Lower leg skin (tissue), 4 donors: ENCODE results near the gene BEAN1. TPM values are rescaled to one million over a fixed set of nuclear protein-coding genes. Genes with fewer than 3 reads are reported as not detected.
"Not testable (repeated sequence)": the region's sequence is repeated elsewhere in the genome, so short reads cannot be mapped to it uniquely, and the experiment has no call there.

ENCODE experiments used
- DNase-seq, 2 donors: peaks; one replicate each; pipeline ENCODE4 v3.0.0-alpha.2; 2019; ENCODE audit warnings: low spot score in 2 of 2
- H3K4me3 ChIP-seq: fragments of 200-600 bp; sonication (generic); 2 replicates; pipeline ENCODE4 v1.5.1; 2017; ENCODE audit warnings: mild to moderate bottlenecking, low read depth; ENCODE audit not compliant: poor library complexity, severe bottlenecking
- POLR2A ChIP-seq, 2 donors: fragments of 450-650 bp; IDR thresholded peaks; one replicate each; pipeline ENCODE4 v1.6.1; 2016 to 2017; ENCODE audit warnings: antibody characterized with exemption in 2 of 2, mild to moderate bottlenecking in 1 of 2, moderate library complexity in 1 of 2
- WGBS, 2 donors: methylation state at CpG; one replicate each; pipeline ENCODE4 v1.1.5; 2018; 5-methylcytosine and 5-hydroxymethylcytosine counted together
- intact Hi-C: fragments of 100-400 bp; cut with DNase I; formaldehyde crosslinking; loops from one replicate; pipeline ENCODE4 v1.15.0; 2023; ENCODE audit warnings: low total_unique reads
- total RNA-seq, 4 donors: library from RNA; depleted of rRNA; stranded (reverse); fragments of >200 nt; gene quantifications; one replicate each; pipeline ENCODE4 v1.1.0, GENCODE V29; 2016
- TF ChIP-seq, protein P1 (sequence below), 3 donors: fragments of 450-650 bp; IDR thresholded peaks; one replicate each; pipeline ENCODE4 v1.5.1; 2016; ENCODE audit warnings: antibody characterized with exemption in 3 of 3, mild to moderate bottlenecking in 3 of 3, moderate library complexity in 2 of 3

BEAN1 gene
- total RNA-seq, 4 donors from 2014 or later = 0.72 to 3.9 (median 2.9) TPM; not detected in 1

GRCh38 chr16:66511602-66512271, 84.6 kb downstream of the BEAN1 start:
- DNase-seq = peak in 1 of 2 donors; percentile 88
- WGBS, 2 donors = 24 to 32% methylated on average over 11 to 13 of the region's 13 CpGs

DNA sequence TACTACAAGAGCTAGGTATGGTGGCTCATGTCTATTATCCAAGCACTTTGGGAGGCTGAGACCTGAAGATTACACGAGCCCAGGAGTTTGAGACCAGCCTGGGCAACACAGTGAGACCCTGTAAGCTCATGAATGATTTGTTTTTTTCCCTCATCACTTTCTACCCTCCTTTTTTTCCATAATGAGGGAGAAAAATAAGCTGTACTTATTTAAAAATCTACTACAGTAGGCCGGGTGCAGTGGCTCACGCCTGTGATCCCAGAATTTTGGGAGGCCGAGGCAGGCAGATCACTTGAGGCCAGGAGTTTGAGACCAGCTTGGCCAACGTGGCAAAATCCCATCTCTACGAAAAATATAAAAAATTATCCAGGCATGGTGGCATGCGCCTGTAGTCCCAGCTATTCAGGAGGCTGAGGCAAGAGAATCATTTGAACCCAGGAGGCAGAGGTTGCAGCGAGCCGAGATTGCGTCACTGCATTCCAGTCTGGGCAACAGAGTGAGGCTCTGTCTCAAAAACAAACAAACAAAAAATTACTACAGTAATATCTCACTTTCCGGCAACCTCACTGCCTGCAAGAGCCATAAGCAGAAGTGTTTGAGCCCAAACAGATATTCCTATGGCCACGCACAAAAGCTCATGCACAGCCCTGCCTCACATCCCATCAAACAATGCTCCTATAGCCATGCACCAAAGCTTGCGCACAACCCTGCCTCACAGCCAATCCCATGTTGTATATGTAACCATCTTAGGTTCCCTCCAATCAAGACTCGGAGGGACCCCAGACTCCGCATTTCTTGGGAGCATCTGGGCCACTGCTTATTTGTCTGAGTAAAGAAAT, 85.4 kb downstream of the BEAN1 start:
- H3K4me3 ChIP-seq = no peak overlapping the region
- TF ChIP-seq POLR2A (IDR thresholded peaks at IDR 0.05) = no peak
- TF ChIP-seq, protein P1, sequence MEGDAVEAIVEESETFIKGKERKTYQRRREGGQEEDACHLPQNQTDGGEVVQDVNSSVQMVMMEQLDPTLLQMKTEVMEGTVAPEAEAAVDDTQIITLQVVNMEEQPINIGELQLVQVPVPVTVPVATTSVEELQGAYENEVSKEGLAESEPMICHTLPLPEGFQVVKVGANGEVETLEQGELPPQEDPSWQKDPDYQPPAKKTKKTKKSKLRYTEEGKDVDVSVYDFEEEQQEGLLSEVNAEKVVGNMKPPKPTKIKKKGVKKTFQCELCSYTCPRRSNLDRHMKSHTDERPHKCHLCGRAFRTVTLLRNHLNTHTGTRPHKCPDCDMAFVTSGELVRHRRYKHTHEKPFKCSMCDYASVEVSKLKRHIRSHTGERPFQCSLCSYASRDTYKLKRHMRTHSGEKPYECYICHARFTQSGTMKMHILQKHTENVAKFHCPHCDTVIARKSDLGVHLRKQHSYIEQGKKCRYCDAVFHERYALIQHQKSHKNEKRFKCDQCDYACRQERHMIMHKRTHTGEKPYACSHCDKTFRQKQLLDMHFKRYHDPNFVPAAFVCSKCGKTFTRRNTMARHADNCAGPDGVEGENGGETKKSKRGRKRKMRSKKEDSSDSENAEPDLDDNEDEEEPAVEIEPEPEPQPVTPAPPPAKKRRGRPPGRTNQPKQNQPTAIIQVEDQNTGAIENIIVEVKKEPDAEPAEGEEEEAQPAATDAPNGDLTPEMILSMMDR (IDR thresholded peaks at IDR 0.05) = no peak
- intact Hi-C loops = no loop called here
- 67 to 68% methylated on average over 15 of the region's 15 CpGs for WGBS, 2 donors
- peak in 1 of 2 donors; percentile 87 for DNase-seq

More at GRCh38 chr16:66511602-66512271, 84.6 kb downstream of the BEAN1 start:
- TF ChIP-seq POLR2A (IDR thresholded peaks at IDR 0.05) = no peak
- TF ChIP-seq, protein P1 (IDR thresholded peaks at IDR 0.05) = no peak
- H3K4me3 ChIP-seq = no peak overlapping the region
- intact Hi-C loops = no loop called here

- H3K4me3 ChIP-seq = no peak overlapping the region
- intact Hi-C loops = no loop called here
- peak in 1 of 2 donors; percentile 81 for DNase-seq
- WGBS, 2 donors = 78% methylated on average over 7 to 8 of the region's 8 CpGs
- TF ChIP-seq, protein P1 (IDR thresholded peaks at IDR 0.05) = no peak
- TF ChIP-seq POLR2A (IDR thresholded peaks at IDR 0.05) = no peak
Observed at GRCh38 chr16:66513111-66513723, 86.1 kb downstream of the BEAN1 start.

- intact Hi-C loops, H3K4me3 ChIP-seq: not testable (repeated sequence)
- WGBS, 2 donors = 96 to 97% methylated on average over 11 of the region's 17 CpGs
- peak in 1 of 2 donors; percentile 74 for DNase-seq
Observed at GRCh38 chr16:66514391-66514790, 87.3 kb downstream of the BEAN1 start.

- DNase-seq, H3K4me3 ChIP-seq, intact Hi-C loops: not testable (repeated sequence)
- 87 to 91% methylated on average over 9 to 10 of the region's 10 CpGs for WGBS, 2 donors
Observed at GRCh38 chr16:66514980-66515595, 88.0 kb downstream of the BEAN1 start.

DNA sequence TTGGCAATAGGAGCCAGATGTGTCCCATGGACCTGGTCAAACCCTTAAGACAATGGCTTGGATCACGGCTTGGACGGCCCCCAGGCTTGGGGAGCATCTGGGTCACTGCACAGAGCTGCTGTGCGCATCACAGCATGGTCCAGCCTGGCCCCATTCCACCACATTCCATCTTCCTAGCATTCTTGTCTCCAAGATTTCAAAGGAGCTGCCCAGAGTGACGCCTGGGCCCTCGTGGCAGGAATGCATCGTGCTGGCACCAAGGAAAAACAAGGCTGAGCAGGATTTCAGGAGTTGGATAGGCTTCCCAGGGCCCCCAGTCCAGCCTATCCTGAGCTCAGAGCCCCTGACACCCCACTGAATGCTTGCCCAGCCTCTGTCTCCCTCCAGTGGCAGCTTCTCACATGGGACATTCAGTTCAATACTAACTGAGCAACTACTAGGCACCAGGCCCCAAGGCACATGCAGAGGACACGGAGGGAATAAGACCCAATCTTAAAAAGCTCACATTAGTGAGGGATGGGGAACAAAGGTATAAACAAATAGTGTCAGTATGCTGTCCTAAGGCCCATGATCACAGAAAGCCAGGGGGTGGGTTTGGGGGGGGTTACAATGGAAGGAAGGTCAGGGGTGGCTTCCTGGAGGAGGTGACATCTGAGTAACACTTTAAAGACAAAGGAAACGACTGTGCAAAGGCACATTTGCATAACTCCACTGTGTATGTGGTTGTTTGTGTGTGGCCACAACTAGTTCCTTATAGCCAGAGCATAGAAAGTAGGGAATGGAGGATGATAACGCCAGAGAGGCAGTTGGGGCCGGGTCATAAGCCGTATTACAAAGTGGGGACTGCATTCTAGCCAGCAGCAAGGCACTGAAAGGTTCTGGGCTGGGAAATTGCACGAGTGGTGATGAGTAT, 88.8 kb downstream of the BEAN1 start:
- TF ChIP-seq, protein P1 (IDR thresholded peaks at IDR 0.05) = no peak
- TF ChIP-seq POLR2A (IDR thresholded peaks at IDR 0.05) = no peak
- no peak overlapping the region for H3K4me3 ChIP-seq
- DNase-seq = peak in 1 of 2 donors; percentile 86
- WGBS, 2 donors = 58% methylated on average over 10 to 12 of the region's 12 CpGs
- intact Hi-C loops = no loop called here
